Measurements from ENCODE around the gene NEK8.
"Not testable (repeated sequence)": the region's sequence is repeated elsewhere in the genome, so short reads cannot be mapped to it uniquely, and the experiment has no call there.

Gene NEK8

DNA sequence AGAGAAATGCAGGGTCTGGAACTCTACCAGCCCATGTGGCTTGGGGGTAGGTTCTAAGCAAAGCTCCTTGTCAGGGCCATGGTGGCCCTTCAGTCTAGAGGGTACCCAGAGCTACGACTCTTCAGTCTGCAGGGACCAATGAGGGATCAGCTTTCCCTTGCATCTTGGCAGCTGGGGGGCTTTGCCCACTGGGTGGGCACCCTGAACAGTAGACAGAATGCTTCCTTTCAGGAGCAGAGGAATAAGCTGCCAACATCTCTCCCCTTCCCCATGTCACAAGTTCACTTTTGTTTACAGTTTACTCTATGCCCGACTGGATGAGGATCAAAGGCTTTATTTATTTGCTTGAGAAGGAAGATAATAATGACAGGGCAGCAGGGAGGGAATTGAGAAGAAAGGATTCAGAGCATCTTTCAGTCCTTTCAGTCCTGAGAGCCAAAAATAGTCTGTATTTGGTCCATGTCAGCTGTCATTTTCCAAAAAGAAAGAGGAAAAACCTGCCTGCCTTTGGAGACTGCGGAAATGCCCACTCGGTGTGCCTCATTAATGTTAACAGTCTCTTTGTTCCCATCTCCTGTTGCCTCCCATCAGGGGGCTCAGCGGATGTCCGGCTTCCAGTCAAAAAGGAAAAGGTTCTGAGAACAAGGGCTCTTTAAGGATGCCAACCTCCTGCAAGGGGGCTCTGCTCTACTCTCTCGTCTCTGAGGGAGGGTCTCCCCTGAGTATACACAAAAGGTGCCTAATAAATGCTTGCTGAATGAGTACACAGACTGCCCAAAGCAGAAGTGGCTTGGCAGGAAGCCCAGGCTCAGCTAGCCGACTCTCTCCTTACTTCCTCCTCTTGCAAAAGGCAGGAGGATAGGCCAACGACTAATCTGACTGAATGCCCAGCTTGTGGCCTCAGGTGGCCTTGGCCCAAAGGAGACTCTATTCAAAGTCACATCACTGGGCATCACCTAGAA is 32.3 kb downstream of the NEK8 start:
- DNase-seq (ENCODE audit: low read depth in 1 of 2, low spot score in 1 of 2), result no peak

DNA sequence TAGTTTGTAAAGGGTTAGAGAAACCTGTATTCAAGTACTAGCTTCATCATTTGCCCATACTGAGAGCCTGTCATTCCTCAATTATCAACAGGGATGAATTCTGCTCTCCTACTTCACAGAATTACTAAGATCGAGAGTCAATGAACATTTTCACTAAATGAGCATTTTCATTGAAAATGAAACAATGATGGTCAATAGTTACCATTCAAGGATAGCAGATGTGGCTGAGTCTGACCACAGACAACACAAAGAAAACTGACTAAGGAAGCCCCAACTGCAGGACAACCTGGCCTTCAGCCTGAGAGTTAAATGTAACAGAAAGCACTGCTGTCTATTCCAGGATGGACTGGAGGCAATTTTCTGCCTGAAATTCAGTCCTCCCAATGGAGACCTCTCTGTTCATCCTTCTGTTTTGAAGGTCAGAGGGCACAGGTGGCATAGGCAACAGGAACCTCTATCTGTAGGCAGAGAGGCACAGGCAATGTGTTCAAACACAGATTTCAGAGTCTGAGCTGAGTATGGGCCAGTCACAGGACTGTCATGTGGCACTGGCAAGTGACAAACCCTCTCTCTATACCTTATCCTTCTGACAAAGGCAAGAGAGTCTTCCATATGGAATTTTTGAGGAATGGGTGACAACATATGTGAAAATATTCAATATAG is 34.7 kb downstream of the NEK8 start:
- no peak for DNase-seq (ENCODE audit: low read depth in 1 of 2, low spot score in 1 of 2)

DNA sequence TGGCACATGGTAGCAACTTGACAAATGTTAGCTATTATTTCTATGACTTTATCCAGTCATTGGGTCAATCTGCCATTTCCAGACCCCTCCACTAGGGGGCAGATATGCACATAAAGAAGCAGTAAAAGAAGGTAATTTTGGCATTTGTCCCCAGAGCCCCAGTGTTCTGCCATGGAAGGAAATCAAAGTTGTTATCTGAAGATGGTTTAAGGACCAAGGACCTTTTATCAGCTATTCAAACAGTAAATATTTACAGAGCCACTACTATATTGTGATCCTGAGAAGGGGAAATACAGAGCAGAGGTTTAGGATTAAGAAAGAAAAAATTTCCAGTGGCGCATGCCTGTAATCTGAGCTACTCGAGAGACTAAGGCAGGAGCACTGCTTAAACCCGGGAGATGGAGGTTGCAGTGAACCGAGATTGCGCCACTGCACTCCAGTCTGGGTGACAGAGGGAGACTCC is 35.2 kb downstream of the NEK8 start:
- DNase-seq (ENCODE audit: low read depth in 1 of 2, low spot score in 1 of 2), result peak; percentile 48 to 81

DNA sequence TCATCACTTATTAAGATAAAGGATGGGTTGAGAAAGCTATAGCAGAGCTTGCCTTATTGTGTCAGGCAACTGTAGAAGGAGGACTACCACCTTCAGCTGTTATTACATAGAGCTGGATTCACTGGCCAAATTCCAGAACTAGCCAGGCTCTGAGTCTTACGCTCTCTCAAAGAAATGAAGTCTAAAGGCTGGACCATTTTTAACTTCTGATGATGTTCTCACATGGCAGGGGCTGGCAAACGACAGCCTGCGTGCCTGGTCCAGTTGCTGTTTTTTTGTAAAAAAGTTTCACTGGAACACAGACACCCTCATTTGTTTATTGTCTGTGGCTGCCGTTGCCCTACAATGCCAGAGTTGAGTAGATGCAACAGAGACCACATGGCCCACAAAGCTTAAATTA is 36.5 kb downstream of the NEK8 start:
- DNase-seq (ENCODE audit: low read depth in 1 of 2, low spot score in 1 of 2), result no peak

DNA sequence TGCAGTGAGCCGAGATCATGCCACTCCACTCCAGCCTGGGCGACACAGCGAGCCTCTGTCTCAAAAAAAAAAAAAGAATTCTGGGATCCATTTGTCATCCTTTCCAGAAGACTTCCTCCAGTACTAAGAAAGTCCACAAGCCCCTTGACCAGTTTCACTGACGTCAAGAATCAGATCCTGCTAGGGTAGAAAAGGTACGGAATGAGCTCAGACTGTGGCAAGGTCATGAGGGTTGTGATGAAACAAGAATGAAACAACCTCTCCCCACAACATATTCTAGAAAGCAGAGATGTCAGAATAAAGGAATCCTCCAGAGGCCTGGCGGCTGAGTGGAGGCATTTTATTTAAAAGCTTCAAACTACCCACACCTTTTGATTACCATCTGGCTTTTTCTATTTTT is 45.1 kb downstream of the NEK8 start:
- DNase-seq (ENCODE audit: low read depth in 1 of 2, low spot score in 1 of 2), result no peak

DNA sequence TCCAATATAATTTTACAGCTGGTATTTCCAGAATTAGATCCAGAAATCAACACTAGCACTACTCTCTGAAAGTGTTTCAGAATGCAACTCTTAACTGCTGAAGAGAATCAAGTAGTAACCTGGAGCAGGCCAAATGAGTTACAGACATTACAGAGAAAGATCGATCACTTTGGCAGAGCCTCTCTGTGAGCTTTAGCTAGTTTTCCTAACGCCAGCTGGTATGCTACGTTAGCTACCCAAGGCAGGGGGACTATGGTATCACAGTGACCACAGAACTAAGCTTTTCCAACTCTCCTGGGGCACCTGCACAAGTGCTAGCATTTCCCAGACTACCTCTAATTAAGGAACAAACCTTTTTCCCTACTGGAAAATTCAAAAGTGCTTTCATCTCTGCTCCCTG is 45.6 kb downstream of the NEK8 start:
- no peak for DNase-seq (ENCODE audit: low read depth in 1 of 2, low spot score in 1 of 2)

DNA sequence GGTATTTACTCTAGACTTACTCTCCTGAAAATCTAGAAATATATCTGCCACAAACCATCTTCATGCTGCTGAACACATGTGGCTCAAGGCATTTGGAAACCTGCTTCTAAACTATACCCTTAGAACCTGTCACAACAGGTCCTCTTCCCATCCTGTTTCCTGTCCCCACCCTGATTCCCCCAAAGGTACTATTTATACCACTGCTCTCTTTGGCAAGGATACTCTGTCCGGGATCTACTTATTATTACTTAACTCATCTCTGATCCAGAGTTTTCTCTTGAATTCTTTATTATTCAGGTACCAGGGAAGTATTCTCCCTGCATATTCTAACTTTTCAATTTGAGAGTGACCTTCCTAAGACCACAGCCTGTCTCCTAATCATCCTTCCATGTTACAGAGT is 48.6 kb downstream of the NEK8 start:
- no peak for DNase-seq (ENCODE audit: low read depth in 1 of 2, low spot score in 1 of 2)

DNA sequence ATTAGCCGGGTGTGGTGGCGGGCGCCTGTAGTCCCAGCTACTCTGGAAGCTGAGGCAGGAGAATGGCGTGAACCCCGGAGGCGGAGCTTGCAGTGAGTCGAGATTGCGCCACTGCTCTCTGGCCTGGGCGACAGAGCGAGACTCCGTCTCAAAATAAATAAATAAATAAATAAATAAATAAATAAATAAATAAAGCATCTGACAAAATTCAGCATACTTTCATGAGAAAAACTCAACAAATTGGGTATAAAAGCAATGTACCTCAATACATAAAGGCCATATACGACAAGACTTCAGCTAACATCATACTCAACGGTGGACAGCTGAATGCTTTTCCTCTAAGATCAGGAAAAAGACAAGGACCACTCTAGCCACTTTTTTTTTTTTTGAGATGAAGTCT is 51.0 kb downstream of the NEK8 start:
- DNase-seq (ENCODE audit: low read depth in 1 of 2, low spot score in 1 of 2), result not testable (repeated sequence)

DNA sequence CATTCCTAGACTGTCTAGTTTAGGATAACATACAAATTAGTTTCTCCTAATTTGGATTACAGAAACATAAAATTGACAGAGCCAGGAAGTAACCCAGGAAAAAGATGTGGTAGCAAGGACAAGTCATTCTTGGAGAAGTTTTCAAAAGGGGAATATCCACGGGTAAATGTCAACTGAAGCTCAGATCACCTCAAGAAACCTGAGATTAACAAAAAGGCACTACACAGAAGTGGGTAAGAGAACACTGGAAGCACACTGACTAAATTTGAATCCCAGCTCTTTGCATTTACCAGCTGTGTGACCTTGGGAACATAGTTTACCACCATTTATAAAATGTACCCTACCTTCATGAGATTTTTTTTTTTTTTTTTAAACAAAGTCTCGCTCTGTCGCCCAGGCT is 54.6 kb downstream of the NEK8 start:
- no peak for DNase-seq (ENCODE audit: low read depth in 1 of 2, low spot score in 1 of 2)

DNA sequence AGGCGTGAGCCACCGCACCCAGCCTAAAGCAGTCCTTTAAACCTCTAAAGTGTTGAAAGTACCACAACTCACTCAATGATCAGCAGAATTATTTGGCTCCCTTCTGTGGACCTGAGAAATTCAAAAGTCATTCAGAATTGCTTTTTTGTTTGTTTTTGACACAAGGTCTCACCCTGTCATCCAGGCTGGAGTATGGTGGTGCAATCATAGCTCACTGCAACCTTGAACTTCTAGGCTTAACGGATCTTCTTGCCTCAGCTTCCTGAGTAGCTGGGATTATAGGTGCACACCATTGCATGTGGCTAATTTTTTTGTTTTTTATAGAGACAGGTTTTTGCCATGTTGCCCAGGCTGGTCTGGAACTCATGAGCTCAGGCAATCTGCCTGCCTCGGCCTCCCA is 59.5 kb downstream of the NEK8 start:
- DNase-seq (ENCODE audit: low read depth in 1 of 2, low spot score in 1 of 2), result no peak

Data from activated CD4-positive, alpha-beta T cell treated with anti-CD3 and anti-CD28 coated beads, Interleukin-2, amount 50 U/mL, for 24 hours (primary cell).